ENCODE data around the gene LCORL.
"Not testable (repeated sequence)": the region's sequence is repeated elsewhere in the genome, so short reads cannot be mapped to it uniquely, and the experiment has no call there.

LCORL gene

GRCh38 chr4:18033111-18034085, 11.8 kb upstream of the LCORL start:
- no peaks in the 10 kb centered on the region for H3K4me1 Mint-ChIP-seq
- no peaks in the 10 kb centered on the region for H3K9me3 Mint-ChIP-seq
- no peaks in the 10 kb centered on the region for H3K36me3 Mint-ChIP-seq
- no peak overlapping the region for H3K4me3 Mint-ChIP-seq
- peaks cover 30% of the 10 kb centered on the region for H3K27me3 Mint-ChIP-seq
- no peak overlapping the region for H3K27ac Mint-ChIP-seq

- Mint-ChIP-seq H3K4me3 (no peak overlapping the region), H3K9me3 (no peaks in the 10 kb centered on the region), H3K27me3 (peaks cover 3% of the 10 kb centered on the region), H3K27ac (no peak overlapping the region), H3K4me1 (peaks cover 4% of the 10 kb centered on the region), H3K36me3 (no peaks in the 10 kb centered on the region)
These were observed 3.7 kb upstream of the LCORL start for GRCh38 chr4:18025288-18025687.

- Mint-ChIP-seq H3K27ac (peak overlapping the region; percentile 71), H3K4me3 (peak overlapping the region; percentile 90), H3K27me3 (peaks cover 8% of the 10 kb centered on the region), H3K4me1 (peaks cover 16% of the 10 kb centered on the region), H3K9me3 (no peaks in the 10 kb centered on the region), H3K36me3 (no peaks in the 10 kb centered on the region)
These were observed 1.1 kb upstream of the LCORL start for GRCh38 chr4:18022572-18023050.

GRCh38 chr4:18021470-18021719, 160 bp downstream of the LCORL start:
- Mint-ChIP-seq H3K27me3 (peaks cover 8% of the 10 kb centered on the region), H3K9me3 (no peaks in the 10 kb centered on the region), H3K4me3 (peak overlapping the region; percentile 90), H3K36me3 (no peaks in the 10 kb centered on the region), H3K4me1 (peaks cover 26% of the 10 kb centered on the region), H3K27ac (peak overlapping the region; percentile 71)

- no peaks in the 10 kb centered on the region for H3K36me3 Mint-ChIP-seq
- peaks cover 8% of the 10 kb centered on the region for H3K27me3 Mint-ChIP-seq
- H3K4me3 Mint-ChIP-seq = peak overlapping the region; percentile 97
These were observed 685 bp downstream of the LCORL start for GRCh38 chr4:18020671-18021469.

GRCh38 chr4:18020145-18020670, 1.3 kb downstream of the LCORL start:
- no peaks in the 10 kb centered on the region for H3K9me3 Mint-ChIP-seq
- H3K4me1 Mint-ChIP-seq = peaks cover 30% of the 10 kb centered on the region
- H3K27ac Mint-ChIP-seq = peak overlapping the region; percentile 81
- H3K36me3 Mint-ChIP-seq = no peaks in the 10 kb centered on the region
- peaks cover 8% of the 10 kb centered on the region for H3K27me3 Mint-ChIP-seq
- peak overlapping the region; percentile 97 for H3K4me3 Mint-ChIP-seq

More at GRCh38 chr4:18020671-18021469, 685 bp downstream of the LCORL start:
- Mint-ChIP-seq H3K4me1 (peaks cover 26% of the 10 kb centered on the region), H3K27ac (peak overlapping the region; percentile 81), H3K9me3 (no peaks in the 10 kb centered on the region)

GRCh38 chr4:18014269-18014668, 7.3 kb downstream of the LCORL start:
- peaks cover 50% of the 10 kb centered on the region for H3K4me1 Mint-ChIP-seq

GRCh38 chr4:18012807-18013462, 8.6 kb downstream of the LCORL start:
- no peaks in the 10 kb centered on the region for H3K36me3 Mint-ChIP-seq
- peaks cover 50% of the 10 kb centered on the region for H3K4me1 Mint-ChIP-seq
- H3K27me3 Mint-ChIP-seq = no peaks in the 10 kb centered on the region
- no peak overlapping the region for H3K4me3 Mint-ChIP-seq
- no peaks in the 10 kb centered on the region for H3K9me3 Mint-ChIP-seq
- no peak overlapping the region for H3K27ac Mint-ChIP-seq

More at GRCh38 chr4:18014269-18014668, 7.3 kb downstream of the LCORL start:
- no peaks in the 10 kb centered on the region for H3K36me3 Mint-ChIP-seq
- H3K27ac Mint-ChIP-seq = no peak overlapping the region
- no peaks in the 10 kb centered on the region for H3K27me3 Mint-ChIP-seq
- no peak overlapping the region for H3K4me3 Mint-ChIP-seq
- no peaks in the 10 kb centered on the region for H3K9me3 Mint-ChIP-seq

GRCh38 chr4:18012134-18012806, 9.3 kb downstream of the LCORL start:
- Mint-ChIP-seq H3K27ac (no peak overlapping the region), H3K4me3 (no peak overlapping the region), H3K4me1 (peaks cover 45% of the 10 kb centered on the region), H3K9me3 (no peaks in the 10 kb centered on the region), H3K36me3 (no peaks in the 10 kb centered on the region), H3K27me3 (no peaks in the 10 kb centered on the region)

GRCh38 chr4:18007625-18008024, 13.9 kb downstream of the LCORL start:
- peaks cover 43% of the 10 kb centered on the region for H3K4me1 Mint-ChIP-seq
- peaks cover 10% of the 10 kb centered on the region for H3K9me3 Mint-ChIP-seq
- H3K27ac Mint-ChIP-seq = no peak overlapping the region
- no peaks in the 10 kb centered on the region for H3K27me3 Mint-ChIP-seq
- no peak overlapping the region for H3K4me3 Mint-ChIP-seq
- peaks cover 16% of the 10 kb centered on the region for H3K36me3 Mint-ChIP-seq

GRCh38 chr4:18006432-18006831, 15.1 kb downstream of the LCORL start:
- H3K36me3 Mint-ChIP-seq = peaks cover 16% of the 10 kb centered on the region
- H3K27ac Mint-ChIP-seq, H3K9me3 Mint-ChIP-seq, H3K4me3 Mint-ChIP-seq, H3K27me3 Mint-ChIP-seq: not testable (repeated sequence)
- H3K4me1 Mint-ChIP-seq = peaks cover 35% of the 10 kb centered on the region

- H3K27ac Mint-ChIP-seq = peak overlapping the region; percentile 1
- H3K4me3 Mint-ChIP-seq = no peak overlapping the region
- no peaks in the 10 kb centered on the region for H3K9me3 Mint-ChIP-seq
- no peaks in the 10 kb centered on the region for H3K27me3 Mint-ChIP-seq
- H3K4me1 Mint-ChIP-seq = peaks cover 17% of the 10 kb centered on the region
- peaks cover 2% of the 10 kb centered on the region for H3K36me3 Mint-ChIP-seq
These were observed 24.4 kb downstream of the LCORL start for GRCh38 chr4:17997129-17997528.

GRCh38 chr4:17995165-17995564, 26.4 kb downstream of the LCORL start:
- Mint-ChIP-seq H3K27ac (no peak overlapping the region), H3K4me3 (no peak overlapping the region), H3K9me3 (no peaks in the 10 kb centered on the region), H3K36me3 (peaks cover 10% of the 10 kb centered on the region), H3K4me1 (peaks cover 17% of the 10 kb centered on the region), H3K27me3 (no peaks in the 10 kb centered on the region)

- Mint-ChIP-seq H3K36me3 (peaks cover 25% of the 10 kb centered on the region), H3K9me3 (peaks cover 25% of the 10 kb centered on the region), H3K4me1 (no peaks in the 10 kb centered on the region), H3K27ac (no peak overlapping the region), H3K4me3 (no peak overlapping the region), H3K27me3 (no peaks in the 10 kb centered on the region)
These were observed 35.7 kb downstream of the LCORL start for GRCh38 chr4:17985832-17986231.

GRCh38 chr4:17981063-17981462, 40.5 kb downstream of the LCORL start:
- Mint-ChIP-seq H3K9me3 (peaks cover 25% of the 10 kb centered on the region), H3K27ac (no peak overlapping the region), H3K27me3 (no peaks in the 10 kb centered on the region), H3K4me1 (no peaks in the 10 kb centered on the region), H3K4me3 (no peak overlapping the region), H3K36me3 (peaks cover 29% of the 10 kb centered on the region)
